Activated CD4-positive, alpha-beta memory T cell treated with anti-CD3 and anti-CD28 coated beads, Interleukin-2, amount 10 ng/mL, durations not matched to agents 7 days and 5 days (primary cell): ENCODE results near the gene STXBP1. TPM values are rescaled to one million over a fixed set of nuclear protein-coding genes. Genes with fewer than 3 reads are reported as not detected.
A peak's percentile ranks its signal among the peaks of the same experiment; 100 is the strongest.

Experiments
- CTCF ChIA-PET: fragments of 350-600 bp; sonication (Branson Sonifier 250); formaldehyde crosslinking; loops from one replicate; lab custom pipeline; 2021; ENCODE audit warnings: antibody characterized with exemption, inconsistent platforms; lab: Charles Lee
- POLR2A ChIA-PET: fragments of 350-600 bp; sonication (Branson Sonifier 250); formaldehyde crosslinking; loops from one replicate; lab custom pipeline; 2021; ENCODE audit warnings: antibody characterized with exemption; lab: Charles Lee
- DNase-seq: peaks from one replicate; pipeline ENCODE4 v3.0.0-alpha.2; 2020
- H3K27ac Mint-ChIP-seq: one replicate; pipeline ENCODE4 v1.8.0; 2021; ENCODE audit warnings: mild to moderate bottlenecking, mixed read lengths
- H3K27me3 Mint-ChIP-seq: one replicate; pipeline ENCODE4 v1.8.0; 2021; ENCODE audit warnings: mixed read lengths
- H3K36me3 Mint-ChIP-seq: one replicate; pipeline ENCODE4 v1.8.0; 2021; ENCODE audit warnings: low read depth, mixed read lengths
- H3K4me1 Mint-ChIP-seq: one replicate; pipeline ENCODE4 v1.8.0; 2021; ENCODE audit warnings: mixed read lengths
- H3K4me3 Mint-ChIP-seq: one replicate; pipeline ENCODE4 v1.8.0; 2021; ENCODE audit warnings: mild to moderate bottlenecking, mixed read lengths
- H3K9me3 Mint-ChIP-seq: one replicate; pipeline ENCODE4 v1.8.0; 2021; ENCODE audit warnings: mixed read lengths
- total RNA-seq, 2 experiments: library from RNA; stranded (reverse); gene quantifications; one replicate each; pipeline ENCODE4 v1.2.3, GENCODE V29; 2021

The STXBP1 gene
- total RNA-seq, 2 experiments from 2014 or later: 23.2 to 23.4 TPM

DNA sequence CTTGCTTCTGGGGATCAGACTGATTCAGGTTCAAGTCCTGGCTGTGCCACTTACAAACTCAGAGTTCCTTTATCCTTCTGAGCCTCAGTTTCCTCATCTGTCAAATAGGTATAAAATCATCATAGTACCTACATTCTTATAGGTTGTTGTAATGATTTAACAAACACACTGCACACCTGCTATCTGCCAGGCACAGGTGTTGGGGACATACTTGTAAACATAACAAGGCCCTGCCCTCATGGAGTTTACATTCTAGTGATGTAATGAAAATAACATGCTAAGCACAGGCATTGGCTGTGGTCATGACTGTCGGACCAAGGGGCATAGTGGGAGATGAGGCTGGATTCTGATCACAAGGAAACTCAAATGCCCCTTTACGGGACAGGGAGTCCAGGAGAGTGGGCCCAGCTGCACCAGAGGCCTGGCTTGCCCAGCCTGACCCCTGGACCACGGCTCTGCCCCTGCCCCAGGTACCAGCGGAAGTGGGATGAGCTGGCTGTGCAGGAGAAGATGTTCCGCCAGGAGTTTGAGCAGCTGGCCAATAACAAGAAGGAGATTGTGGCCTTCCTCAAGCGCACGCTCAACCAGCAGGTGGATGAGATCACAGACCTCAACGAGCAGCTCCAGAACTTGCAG lies 97.0 kb downstream of the STXBP1 start:
- no peak overlapping the region for H3K4me3 Mint-ChIP-seq
- ChIA-PET POLR2A (no interaction called here), CTCF (interaction anchor here (5.3 kb wide), 1 partner anchor 25 kb away, joined by 22 read pairs; the partner anchor contains the start of gene TOR2A)
- no peak overlapping the region for H3K27ac Mint-ChIP-seq
- peaks cover 5% of the 10 kb centered on the region for H3K36me3 Mint-ChIP-seq
- DNase-seq: no peak
- no peaks in the 10 kb centered on the region for H3K9me3 Mint-ChIP-seq
- no peaks in the 10 kb centered on the region for H3K27me3 Mint-ChIP-seq
- H3K4me1 Mint-ChIP-seq: peaks cover 29% of the 10 kb centered on the region

GRCh38 chr9:127710204-127710783 lies 98.2 kb downstream of the STXBP1 start:
- POLR2A ChIA-PET: no interaction called here
- Mint-ChIP-seq H3K27ac (no peak overlapping the region), H3K4me3 (no peak overlapping the region), H3K27me3 (no peaks in the 10 kb centered on the region), H3K9me3 (no peaks in the 10 kb centered on the region), H3K4me1 (peaks cover 33% of the 10 kb centered on the region), H3K36me3 (peaks cover 5% of the 10 kb centered on the region)
- CTCF ChIA-PET: interaction anchor here (5.3 kb wide), 1 partner anchor 24 kb away, joined by 22 read pairs; the partner anchor contains the start of gene TOR2A
- DNase-seq: no peak

- H3K36me3 Mint-ChIP-seq: peaks cover 5% of the 10 kb centered on the region
- ChIA-PET POLR2A (no interaction called here), CTCF (interaction anchor here (0.6 to 5.3 kb wide), 2 partner anchors 23 to 121 kb away, joined by 3 to 22 read pairs; partner anchors contain the start of gene TOR2A)
- peaks cover 41% of the 10 kb centered on the region for H3K4me1 Mint-ChIP-seq
- no peak overlapping the region for H3K4me3 Mint-ChIP-seq
- H3K27me3 Mint-ChIP-seq: no peaks in the 10 kb centered on the region
- DNase-seq: peak; percentile 43
- H3K27ac Mint-ChIP-seq: no peak overlapping the region
- no peaks in the 10 kb centered on the region for H3K9me3 Mint-ChIP-seq
Measured at GRCh38 chr9:127711226-127711701, 99.2 kb downstream of the STXBP1 start.

DNA sequence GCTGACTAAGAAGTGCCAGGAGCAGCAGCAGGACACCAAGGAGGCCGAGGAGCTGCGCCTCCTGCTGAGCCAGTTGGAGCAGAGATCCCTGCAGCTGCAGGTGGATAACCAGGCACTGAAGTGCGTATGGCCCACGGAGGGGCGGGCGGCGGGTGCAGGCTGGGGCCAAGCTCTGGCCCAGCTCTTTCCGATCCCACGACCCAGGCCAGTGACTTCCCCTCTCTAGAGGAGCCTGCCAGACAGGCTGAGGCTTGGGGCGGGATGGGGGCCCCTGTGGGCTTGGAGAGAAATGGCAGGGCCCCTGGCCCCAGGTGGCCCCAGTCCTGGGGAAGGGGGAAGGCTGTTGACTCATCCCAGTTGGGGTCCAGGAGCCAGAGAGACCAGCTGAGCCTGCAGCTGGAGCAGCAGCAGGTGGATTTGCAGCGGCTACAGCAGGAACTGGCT lies 99.8 kb downstream of the STXBP1 start:
- POLR2A ChIA-PET: interaction anchor here (0.6 kb wide), 1 partner anchor 14 kb away, joined by 3 read pairs; no protein-coding TSS in a partner anchor
- peaks cover 5% of the 10 kb centered on the region for H3K36me3 Mint-ChIP-seq
- H3K27ac Mint-ChIP-seq: no peak overlapping the region
- CTCF ChIA-PET: no interaction called here
- no peak for DNase-seq
- H3K9me3 Mint-ChIP-seq: no peaks in the 10 kb centered on the region
- H3K27me3 Mint-ChIP-seq: no peaks in the 10 kb centered on the region
- H3K4me1 Mint-ChIP-seq: peaks cover 41% of the 10 kb centered on the region
- no peak overlapping the region for H3K4me3 Mint-ChIP-seq

- H3K9me3 Mint-ChIP-seq: no peaks in the 10 kb centered on the region
- CTCF ChIA-PET: interaction anchor here (0.6 to 2.1 kb wide), 2 partner anchors 22 to 158 kb away, joined by 3 to 15 read pairs; partner anchors contain the start of gene TOR2A
- H3K36me3 Mint-ChIP-seq: peaks cover 5% of the 10 kb centered on the region
- no peak overlapping the region for H3K27ac Mint-ChIP-seq
- no peaks in the 10 kb centered on the region for H3K27me3 Mint-ChIP-seq
- DNase-seq: no peak
- H3K4me3 Mint-ChIP-seq: no peak overlapping the region
- POLR2A ChIA-PET: interaction anchor here (0.6 to 1.4 kb wide), 2 partner anchors 15 to 23 kb away, joined by 3 to 4 read pairs; partner anchors contain the start of gene TOR2A
- peaks cover 38% of the 10 kb centered on the region for H3K4me1 Mint-ChIP-seq
Measured at GRCh38 chr9:127712371-127712770, 100.3 kb downstream of the STXBP1 start.

GRCh38 chr9:127712867-127713266 lies 100.8 kb downstream of the STXBP1 start:
- Mint-ChIP-seq H3K4me3 (no peak overlapping the region), H3K27ac (no peak overlapping the region), H3K27me3 (no peaks in the 10 kb centered on the region), H3K36me3 (peaks cover 5% of the 10 kb centered on the region), H3K4me1 (peaks cover 33% of the 10 kb centered on the region), H3K9me3 (no peaks in the 10 kb centered on the region)
- ChIA-PET CTCF (interaction anchor here (0.6 to 2.1 kb wide), 2 partner anchors 22 to 157 kb away, joined by 3 to 15 read pairs; partner anchors contain the start of gene TOR2A), POLR2A (interaction anchor here (1.4 kb wide), 1 partner anchor 22 kb away, joined by 4 read pairs; the partner anchor contains the start of gene TOR2A)
- no peak for DNase-seq

DNA sequence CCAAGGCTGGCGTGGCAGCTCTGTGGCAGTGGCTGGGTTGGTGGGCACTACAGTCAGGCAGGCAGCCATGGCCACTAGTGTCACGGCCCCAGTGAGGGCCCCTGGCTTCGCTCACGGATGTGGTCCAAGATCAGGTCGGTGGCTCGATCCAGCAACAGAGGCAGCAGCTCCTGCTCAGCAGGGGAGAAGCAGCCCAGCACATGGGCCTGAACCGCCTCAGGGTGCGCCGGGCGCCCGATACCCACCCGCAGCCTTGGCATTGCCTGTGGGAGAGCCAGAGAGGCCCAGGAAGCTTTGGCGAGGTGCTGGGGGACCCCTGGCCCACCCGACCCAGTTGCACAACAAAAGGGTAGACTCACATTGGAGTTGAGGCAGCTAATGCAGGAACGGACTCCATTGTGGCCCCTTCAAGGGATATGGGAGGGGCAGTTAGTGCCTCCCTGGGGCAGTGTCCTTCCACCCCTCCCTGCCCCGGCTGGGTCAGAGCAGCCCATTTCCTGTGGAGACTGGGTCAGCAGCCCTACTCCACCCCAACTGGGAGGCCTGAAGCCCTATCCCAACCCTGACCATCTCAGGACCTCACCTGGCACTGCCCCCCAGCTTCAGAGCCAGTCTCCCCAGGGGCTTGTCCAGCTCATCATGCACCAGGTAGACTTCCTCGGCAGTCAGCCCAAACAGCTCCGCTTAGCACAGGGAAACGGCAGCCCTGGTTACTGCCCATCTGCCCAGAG lies 102.1 kb downstream of the STXBP1 start:
- Mint-ChIP-seq H3K4me3 (peak overlapping the region; percentile 67), H3K27me3 (no peaks in the 10 kb centered on the region), H3K36me3 (peaks cover 3% of the 10 kb centered on the region), H3K4me1 (peaks cover 34% of the 10 kb centered on the region), H3K27ac (no peak overlapping the region), H3K9me3 (no peaks in the 10 kb centered on the region)
- ChIA-PET CTCF (interaction anchor here (0.7 to 2.1 kb wide), 2 partner anchors 21 to 194 kb away, joined by 5 to 15 read pairs; partner anchors contain the start of gene TOR2A), POLR2A (interaction anchor here (1.4 to 3.1 kb wide), 4 partner anchors 10 to 190 kb away, joined by 4 to 23 read pairs (median 11); partner anchors contain the start of gene TOR2A)
- DNase-seq: no peak

DNA sequence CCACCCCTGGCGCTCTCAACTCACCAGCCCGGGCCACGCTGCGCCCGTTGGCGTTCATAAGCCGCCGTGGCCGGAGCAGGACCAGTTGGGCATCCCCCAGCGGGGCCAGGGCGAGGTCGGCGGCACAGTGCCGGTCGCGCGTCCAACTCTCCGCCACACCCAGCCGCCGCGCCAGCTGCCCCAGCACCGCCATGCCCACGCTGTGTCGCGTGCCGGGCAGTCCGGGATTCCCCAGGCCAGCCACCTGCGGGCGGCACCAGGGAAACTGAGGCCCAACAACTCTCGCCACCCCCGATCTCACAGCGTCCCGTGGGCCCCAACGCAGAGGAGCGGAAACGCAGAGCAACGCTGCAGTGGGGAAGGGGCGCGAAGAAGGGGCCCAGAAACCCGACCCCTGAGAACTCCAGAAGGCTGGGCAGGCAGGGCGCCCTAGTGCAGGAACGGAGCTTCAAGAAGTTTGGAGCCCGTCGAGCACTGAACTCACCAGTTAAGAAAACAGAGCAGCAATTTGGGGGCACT lies 102.9 kb downstream of the STXBP1 start:
- Mint-ChIP-seq H3K27me3 (no peaks in the 10 kb centered on the region), H3K36me3 (peaks cover 3% of the 10 kb centered on the region), H3K4me3 (peak overlapping the region; percentile 99), H3K4me1 (peaks cover 42% of the 10 kb centered on the region), H3K9me3 (no peaks in the 10 kb centered on the region), H3K27ac (peak overlapping the region; percentile 90)
- no peak for DNase-seq
- ChIA-PET POLR2A (interaction anchor here (1.0 to 3.1 kb wide), 5 partner anchors 11 to 190 kb away, joined by 3 to 23 read pairs (median 7); partner anchors contain the start of gene TOR2A), CTCF (interaction anchor here (1.0 to 3.3 kb wide), 5 partner anchors 9 to 206 kb away, joined by 3 to 28 read pairs (median 5); partner anchors contain the start of genes CFAP157 and TOR2A)

GRCh38 chr9:127715470-127716337 lies 103.6 kb downstream of the STXBP1 start, which contains the start of the genes PTRH1 and TTC16:
Gene PTRH1, minus strand, starts transcription at chr9:127715663. Its CDS starts 24 bp downstream, at chr9:127715639.
Gene TTC16, plus strand, starts transcription at chr9:127716079. Its CDS starts 67 bp downstream, at chr9:127716146.
- peak within 1 kb of the TSS; percentile 90 for H3K27ac Mint-ChIP-seq
- H3K9me3 Mint-ChIP-seq: no peaks in the 10 kb centered on the region
- peaks cover 3% of the 10 kb centered on the region for H3K36me3 Mint-ChIP-seq
- DNase-seq: peak; percentile 97
- ChIA-PET POLR2A (interaction anchor here (0.8 to 3.1 kb wide), 8 partner anchors 11 to 189 kb away, joined by 3 to 23 read pairs (median 3); partner anchors contain the start of gene TOR2A), CTCF (interaction anchor here (0.9 to 3.3 kb wide), 6 partner anchors 9 to 206 kb away, joined by 3 to 28 read pairs (median 5); partner anchors contain the start of genes CFAP157 and TOR2A)
- H3K4me1 Mint-ChIP-seq: peaks cover 42% of the 10 kb centered on the region
- H3K27me3 Mint-ChIP-seq: no peaks in the 10 kb centered on the region
- H3K4me3 Mint-ChIP-seq: peak within 1 kb of the TSS; percentile 99

DNA sequence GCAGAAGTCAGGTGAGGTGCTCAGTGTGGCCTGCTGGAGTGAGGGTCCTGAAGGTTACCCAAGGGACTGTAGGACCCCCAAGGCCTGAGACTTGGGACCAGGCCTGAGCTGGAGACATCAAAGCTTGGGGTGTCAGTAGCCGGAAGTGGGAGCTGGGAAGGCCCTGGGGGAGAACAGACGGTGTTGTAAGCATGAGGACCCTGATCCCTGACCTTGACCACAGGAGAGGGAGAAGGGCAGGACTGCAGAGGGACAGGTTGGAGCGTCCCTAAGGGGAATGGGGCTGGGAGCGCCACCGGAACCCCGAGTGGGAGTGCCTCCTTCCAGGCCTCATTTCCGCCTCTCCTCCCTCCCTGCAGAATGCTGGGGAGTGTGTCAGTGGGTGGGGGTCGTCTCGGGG lies 104.3 kb downstream of the STXBP1 start:
- H3K9me3 Mint-ChIP-seq: no peaks in the 10 kb centered on the region
- H3K4me3 Mint-ChIP-seq: peak overlapping the region; percentile 99
- no peaks in the 10 kb centered on the region for H3K27me3 Mint-ChIP-seq

GRCh38 chr9:127717766-127718165 lies 105.7 kb downstream of the STXBP1 start:
- H3K27me3 Mint-ChIP-seq: no peaks in the 10 kb centered on the region
- H3K4me3 Mint-ChIP-seq: peak overlapping the region; percentile 30
- POLR2A ChIA-PET: no interaction called here
- no peak overlapping the region for H3K27ac Mint-ChIP-seq
- DNase-seq: no peak
- peaks cover 38% of the 10 kb centered on the region for H3K4me1 Mint-ChIP-seq
- H3K9me3 Mint-ChIP-seq: no peaks in the 10 kb centered on the region
- CTCF ChIA-PET: interaction anchor here (3.3 kb wide), 1 partner anchor 17 kb away, joined by 28 read pairs; the partner anchor contains the start of gene TOR2A
- H3K36me3 Mint-ChIP-seq: no peaks in the 10 kb centered on the region

More for the DNA sequence above, 104.3 kb downstream of the STXBP1 start:
- CTCF ChIA-PET: interaction anchor here (0.9 to 3.3 kb wide), 4 partner anchors 17 to 205 kb away, joined by 4 to 28 read pairs (median 6); partner anchors contain the start of gene TOR2A
- POLR2A ChIA-PET: interaction anchor here (0.8 to 3.1 kb wide), 5 partner anchors 12 to 60 kb away, joined by 3 to 23 read pairs (median 3); partner anchors contain the start of gene TOR2A
- no peak for DNase-seq
- peaks cover 40% of the 10 kb centered on the region for H3K4me1 Mint-ChIP-seq
- no peaks in the 10 kb centered on the region for H3K36me3 Mint-ChIP-seq
- peak overlapping the region; percentile 90 for H3K27ac Mint-ChIP-seq
